Ectodermal cell (in vitro differentiated cells): ENCODE results near the gene AUH.
"Not testable (repeated sequence)": the region's sequence is repeated elsewhere in the genome, so short reads cannot be mapped to it uniquely, and the experiment has no call there.

Experiments used
- H3K27ac ChIP-seq: 2 replicates; pipeline ENCODE4 v1.7.0; 2013; ENCODE audit warnings: mild to moderate bottlenecking, low read depth, low read length; ENCODE audit not compliant: insufficient read depth, poor library complexity, severe bottlenecking
- H3K27me3 ChIP-seq: 2 replicates; pipeline ENCODE4 v1.7.0; 2013; ENCODE audit warnings: mild to moderate bottlenecking, low read length; ENCODE audit not compliant: insufficient read depth, control insufficient read depth, poor library complexity, severe bottlenecking
- H3K36me3 ChIP-seq: one replicate; pipeline ENCODE4 v1.7.0; 2013; ENCODE audit warnings: low read length; ENCODE audit not compliant: control insufficient read depth, insufficient read depth
- H3K4me1 ChIP-seq: one replicate; pipeline ENCODE4 v1.7.0; 2013; ENCODE audit warnings: low read length; ENCODE audit not compliant: control insufficient read depth, insufficient read depth
- H3K4me3 ChIP-seq: 2 replicates; pipeline ENCODE4 v1.7.0; 2013; ENCODE audit warnings: low read depth, low read length, control low read depth; ENCODE audit not compliant: insufficient read depth
- H3K9me3 ChIP-seq: 2 replicates; pipeline ENCODE4 v1.7.0; 2013; ENCODE audit warnings: mild to moderate bottlenecking, low read length, moderate library complexity; ENCODE audit not compliant: control insufficient read depth
- WGBS, 2 experiments: methylation state at CpG; one replicate each; pipeline ENCODE4 v1.1.7; 2013; ENCODE audit warnings: missing lambda C conversion rate in 2 of 2; 5-methylcytosine and 5-hydroxymethylcytosine counted together

AUH gene

DNA sequence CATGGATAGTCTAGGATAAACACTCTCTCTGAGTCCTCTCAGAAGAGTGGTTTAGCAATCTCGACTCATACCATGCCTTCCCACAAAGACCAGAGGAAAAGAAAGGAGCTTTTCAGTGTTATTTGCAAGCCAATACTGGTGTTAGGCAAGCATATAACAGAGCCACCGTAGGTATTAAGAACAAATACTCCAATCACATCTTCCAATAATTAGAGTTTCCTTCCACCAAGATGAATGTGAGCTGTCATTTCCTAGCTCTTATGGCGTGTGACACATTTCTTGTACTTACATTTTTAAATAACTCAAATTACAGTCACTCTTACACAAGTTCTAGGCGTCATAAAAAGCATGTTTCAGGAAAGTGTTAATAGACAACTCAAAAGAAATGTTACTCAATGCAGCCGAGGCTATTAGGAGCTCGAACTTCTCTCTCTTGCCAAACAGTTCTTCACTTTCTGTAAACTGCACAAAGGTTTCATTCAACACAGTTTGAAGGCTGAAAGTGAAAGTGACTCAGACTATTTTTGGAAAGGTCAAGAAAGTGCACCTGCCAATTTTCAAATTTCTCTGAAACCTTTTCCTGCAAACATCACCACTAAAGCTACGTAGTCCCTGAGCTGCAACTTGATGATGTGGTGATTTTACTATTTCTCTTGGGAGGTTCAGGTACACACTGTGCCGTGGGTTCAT lies 153.8 kb downstream of the AUH start:
- Histone ChIP-seq H3K27ac (no peak overlapping the region), H3K9me3 (no peaks in the 10 kb centered on the region), H3K36me3 (no peaks in the 10 kb centered on the region), H3K4me1 (no peaks in the 10 kb centered on the region), H3K4me3 (no peak overlapping the region), H3K27me3 (no peaks in the 10 kb centered on the region)
- 90 to 91% methylated on average over 8 of the region's 8 CpGs for WGBS, 2 experiments

DNA sequence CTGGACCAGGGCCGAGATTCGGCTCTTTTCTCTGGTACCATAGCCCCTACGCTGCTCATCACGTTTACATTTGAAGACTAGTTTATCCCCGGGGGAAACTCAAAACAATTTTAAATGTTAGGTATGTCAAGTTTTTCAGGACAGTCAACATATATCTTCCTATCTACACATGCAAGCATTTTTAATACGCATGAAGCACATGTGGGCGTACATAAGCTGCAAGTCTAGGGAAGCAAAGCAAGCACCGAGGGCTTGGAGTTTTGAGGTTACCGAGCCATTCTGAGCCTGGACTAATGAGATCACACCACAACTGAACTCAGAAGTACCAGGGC lies 154.4 kb downstream of the AUH start:
- WGBS, 2 experiments = 94 to 96% methylated on average over 8 to 9 of the region's 9 CpGs
- Histone ChIP-seq H3K4me3 (no peak overlapping the region), H3K36me3 (no peaks in the 10 kb centered on the region), H3K27me3 (no peaks in the 10 kb centered on the region), H3K4me1 (no peaks in the 10 kb centered on the region), H3K9me3 (no peaks in the 10 kb centered on the region), H3K27ac (no peak overlapping the region)

DNA sequence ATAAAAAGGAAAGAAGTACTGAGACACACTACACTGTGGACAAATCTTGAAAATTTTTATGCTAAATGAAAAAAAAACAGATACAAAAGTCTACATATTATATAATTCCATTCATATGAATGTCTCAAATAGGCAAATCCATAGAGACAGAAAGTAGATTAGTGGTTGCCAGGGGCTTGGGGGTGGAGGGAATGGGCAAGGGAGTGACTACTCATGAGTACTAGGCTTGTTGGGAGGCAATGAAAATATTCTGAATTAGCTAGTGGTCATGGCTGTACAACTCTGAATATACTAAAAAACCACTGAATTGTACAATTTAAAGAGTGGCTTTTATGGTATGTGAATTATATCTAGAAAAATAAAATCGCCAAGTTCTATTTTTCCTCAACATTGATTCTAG lies 154.9 kb downstream of the AUH start:
- 100% methylated on average over 1 of the region's 1 CpG; no CpG with 5 or more reads in 1 of the 2 experiments for WGBS, 2 experiments
- Histone ChIP-seq H3K36me3 (no peaks in the 10 kb centered on the region), H3K27ac (no peak overlapping the region), H3K9me3 (no peaks in the 10 kb centered on the region), H3K27me3 (no peaks in the 10 kb centered on the region), H3K4me1 (no peaks in the 10 kb centered on the region), H3K4me3 (no peak overlapping the region)

DNA sequence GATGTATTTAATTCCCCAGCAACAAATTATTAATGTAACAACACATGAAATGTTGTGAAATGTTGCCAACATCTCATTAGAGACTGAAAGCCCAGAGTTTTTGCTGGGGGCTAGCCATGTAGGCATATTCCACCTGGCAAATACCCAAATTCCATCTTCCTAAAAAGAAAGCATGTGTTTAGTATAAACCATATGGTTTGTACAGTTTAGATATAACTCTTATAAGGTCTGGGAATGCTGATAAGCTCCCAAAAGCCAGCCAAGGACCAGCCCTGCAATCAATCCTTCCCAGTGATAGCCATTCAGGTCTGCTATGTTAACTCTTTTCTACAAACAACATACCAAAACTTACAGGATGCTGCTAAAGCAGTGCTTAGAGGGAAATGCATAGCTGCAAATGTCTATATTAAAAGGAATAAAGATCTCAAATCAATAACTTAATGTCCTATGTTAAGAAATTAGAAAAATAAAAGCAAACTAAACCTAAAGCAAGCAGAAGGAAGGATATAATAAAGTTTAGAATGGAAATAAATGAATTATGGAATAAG lies 158.9 kb downstream of the AUH start:
- no peak overlapping the region for H3K27ac ChIP-seq
- no peaks in the 10 kb centered on the region for H3K9me3 ChIP-seq
- H3K27me3 ChIP-seq = no peaks in the 10 kb centered on the region
- H3K36me3 ChIP-seq = no peaks in the 10 kb centered on the region
- no peak overlapping the region for H3K4me3 ChIP-seq
- no peaks in the 10 kb centered on the region for H3K4me1 ChIP-seq

DNA sequence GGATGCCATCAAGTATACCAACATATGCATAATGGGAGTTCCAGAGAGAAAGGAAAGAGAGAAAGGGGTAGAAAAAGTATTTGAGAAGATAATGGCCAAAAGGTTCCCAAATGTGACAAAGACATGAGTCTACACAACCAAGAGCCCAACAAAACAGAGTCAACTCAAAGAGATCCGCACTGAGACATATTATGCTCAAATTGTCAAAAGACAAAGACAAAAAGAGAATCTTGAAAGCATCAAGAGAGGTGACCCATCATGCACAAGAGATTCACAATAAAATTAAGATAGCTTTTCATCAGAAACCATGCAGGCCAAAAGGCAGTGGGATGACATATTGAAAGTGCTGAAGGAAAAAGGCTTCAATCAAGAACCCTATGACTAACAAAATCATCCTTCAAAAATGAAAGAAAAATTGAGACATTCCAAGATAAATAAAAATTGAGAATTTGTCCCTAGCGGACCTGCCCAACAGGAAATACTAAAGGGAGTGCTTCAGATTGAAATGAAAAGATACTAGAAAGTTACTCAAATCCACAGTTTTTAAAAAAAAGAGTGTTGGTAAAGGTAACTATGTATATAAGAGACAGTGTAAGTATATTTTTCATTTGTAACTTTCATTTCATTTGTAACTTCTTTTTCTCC lies 160.9 kb downstream of the AUH start:
- 93 to 95% methylated on average over 2 of the region's 2 CpGs for WGBS, 2 experiments
- H3K36me3 ChIP-seq = no peaks in the 10 kb centered on the region
- no peaks in the 10 kb centered on the region for H3K4me1 ChIP-seq
- H3K27me3 ChIP-seq = no peaks in the 10 kb centered on the region
- H3K4me3 ChIP-seq = no peak overlapping the region
- H3K27ac ChIP-seq = no peak overlapping the region
- no peaks in the 10 kb centered on the region for H3K9me3 ChIP-seq

DNA sequence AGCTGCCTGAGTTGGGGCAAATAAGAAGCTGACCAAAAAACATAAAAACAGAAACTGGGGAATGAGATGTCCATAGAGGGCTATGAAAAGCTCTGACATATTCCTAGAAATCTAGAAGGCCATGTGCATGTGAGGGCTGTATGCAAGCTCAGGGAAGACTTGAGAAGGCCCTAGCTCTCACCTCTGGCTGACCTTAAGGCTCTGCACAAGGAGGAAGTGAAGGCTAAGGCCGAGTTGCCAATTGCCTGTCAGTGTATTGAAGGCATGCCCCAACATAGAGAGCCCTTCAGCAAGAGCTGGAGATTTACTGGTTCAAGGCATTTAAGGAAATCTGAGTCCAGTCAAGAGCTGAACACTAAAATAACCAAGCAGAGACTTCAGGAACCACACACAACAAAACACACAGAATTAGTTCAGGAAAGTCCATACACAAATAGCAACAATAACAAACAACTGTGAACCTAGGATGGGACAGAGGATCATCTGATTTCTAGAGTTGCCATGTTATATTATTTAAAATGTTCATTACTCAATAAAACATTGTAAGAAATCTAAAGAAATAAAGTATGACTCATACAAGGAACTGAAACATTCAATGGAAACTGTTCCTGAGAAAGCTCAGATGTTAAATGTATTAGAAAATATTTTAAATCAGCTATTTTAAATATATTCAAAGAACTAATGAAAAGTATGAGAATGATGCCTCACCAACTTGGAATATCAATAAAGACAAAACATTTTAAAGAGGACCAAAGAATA lies 161.8 kb downstream of the AUH start:
- 91 to 94% methylated on average over 1 of the region's 1 CpG for WGBS, 2 experiments
- Histone ChIP-seq H3K36me3 (no peaks in the 10 kb centered on the region), H3K9me3 (no peaks in the 10 kb centered on the region), H3K27me3 (peaks cover 2% of the 10 kb centered on the region), H3K4me1 (no peaks in the 10 kb centered on the region), H3K4me3 (no peak overlapping the region), H3K27ac (no peak overlapping the region)

DNA sequence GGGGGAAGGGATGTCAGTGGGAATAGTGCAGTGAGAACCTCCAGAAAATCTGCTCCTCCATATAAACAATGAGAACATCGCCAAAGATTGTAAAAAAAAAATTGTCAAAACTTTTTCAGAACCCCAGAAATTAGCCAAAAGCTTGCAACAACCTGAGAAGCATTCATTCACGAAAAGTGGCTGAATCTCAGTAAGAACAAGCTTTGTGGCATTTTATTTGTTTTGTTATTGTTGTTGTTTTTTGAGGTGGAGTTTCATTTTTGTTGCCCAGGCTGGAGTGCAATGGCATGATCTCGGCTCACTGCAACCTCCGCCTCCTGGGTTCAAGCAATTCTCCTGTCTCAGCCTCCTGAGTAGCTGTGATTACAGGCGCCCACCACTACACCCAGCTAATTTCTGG lies 162.8 kb downstream of the AUH start:
- WGBS, 2 experiments = 95 to 96% methylated on average over 5 of the region's 5 CpGs
- not testable (repeated sequence) for H3K4me1 ChIP-seq, H3K36me3 ChIP-seq, H3K4me3 ChIP-seq, H3K27ac ChIP-seq, H3K9me3 ChIP-seq
- H3K27me3 ChIP-seq = peaks cover 13% of the 10 kb centered on the region

DNA sequence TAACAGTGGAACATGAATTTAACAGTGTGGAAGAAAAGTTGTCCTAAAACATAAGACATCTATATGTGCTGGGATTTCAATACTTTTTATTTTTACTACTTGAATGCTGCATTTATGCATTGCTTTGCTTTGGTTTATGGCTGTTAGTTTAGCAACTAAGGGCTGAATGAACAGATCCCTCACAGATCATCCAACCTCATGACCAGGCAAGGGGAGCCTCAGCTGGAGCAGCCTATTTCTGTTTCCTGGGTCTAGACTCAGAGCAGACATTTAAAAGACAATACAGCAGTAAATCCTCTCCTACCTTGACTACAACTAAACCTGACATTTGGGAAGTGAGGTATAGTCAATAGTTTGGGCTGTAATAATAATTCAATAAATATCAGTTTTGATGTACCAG lies 163.3 kb downstream of the AUH start:
- H3K27me3 ChIP-seq = peaks cover 16% of the 10 kb centered on the region
- H3K27ac ChIP-seq = no peak overlapping the region
- no peak overlapping the region for H3K4me3 ChIP-seq
- H3K4me1 ChIP-seq = peaks cover 5% of the 10 kb centered on the region
- no peaks in the 10 kb centered on the region for H3K9me3 ChIP-seq
- no peaks in the 10 kb centered on the region for H3K36me3 ChIP-seq

DNA sequence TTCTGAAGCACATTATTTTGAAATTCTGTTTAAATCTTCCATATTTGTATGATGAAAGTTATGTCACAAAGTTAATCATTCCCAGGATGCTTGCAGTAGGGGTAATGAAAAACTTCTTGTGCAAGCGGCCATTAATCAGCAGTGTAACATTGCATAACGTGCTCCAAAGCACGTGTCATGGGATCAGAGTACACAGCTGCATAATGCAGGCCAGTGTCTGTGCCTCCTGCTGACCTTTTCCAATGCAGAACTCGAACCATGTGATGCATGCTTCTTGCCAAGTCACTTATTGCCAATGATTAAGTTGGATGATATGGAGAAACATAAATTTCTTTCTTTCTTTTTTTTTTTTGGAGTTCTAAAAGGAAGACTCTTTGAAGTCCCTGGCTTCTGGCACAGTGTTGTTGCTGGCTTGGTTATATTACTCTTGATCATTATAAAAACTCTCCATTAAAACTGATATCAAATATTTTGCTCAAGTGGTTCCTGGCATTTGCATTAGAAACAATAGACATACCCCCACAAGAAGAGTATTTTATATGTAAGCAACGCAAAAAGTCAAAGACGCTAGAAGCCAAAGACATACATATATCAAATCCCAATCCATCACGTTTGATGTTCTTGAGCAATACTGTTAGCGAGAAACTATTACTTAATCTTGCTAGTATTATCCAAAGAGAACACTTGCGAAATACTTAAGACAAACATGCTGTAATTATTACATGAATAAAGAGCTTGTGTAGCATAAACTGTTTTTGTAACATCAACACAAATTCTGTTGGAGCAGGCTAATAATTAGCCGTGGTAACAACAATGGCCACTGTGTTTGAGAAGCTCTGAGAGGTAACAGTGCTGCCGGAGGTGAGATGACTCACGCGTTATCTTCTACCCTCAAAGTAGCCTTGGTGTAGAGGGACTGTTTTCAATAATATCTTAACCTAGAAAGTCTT lies 164.2 kb downstream of the AUH start:
- 80 to 83% methylated on average over 11 to 13 of the region's 13 CpGs for WGBS, 2 experiments

More for the DNA sequence above, 164.2 kb downstream of the AUH start:
- H3K27ac ChIP-seq = no peak overlapping the region
- no peaks in the 10 kb centered on the region for H3K9me3 ChIP-seq
- H3K4me1 ChIP-seq = peaks cover 5% of the 10 kb centered on the region
- peaks cover 23% of the 10 kb centered on the region for H3K27me3 ChIP-seq
- no peak overlapping the region for H3K4me3 ChIP-seq
- H3K36me3 ChIP-seq = no peaks in the 10 kb centered on the region
